Panc1 (cell line): ENCODE data around the gene NCBP2. TPM values are rescaled to one million over a fixed set of nuclear protein-coding genes. Genes with fewer than 3 reads are reported as not detected.

ENCODE experiments used
- ATAC-seq: fragments of 200-7000 bp; cut with Tn5 transposase; 2 replicates; pipeline ENCODE4 v1.9.1; 2020; ENCODE audit warnings: mild to moderate bottlenecking, moderate library complexity
- BruUV-seq: library from RNA; stranded (reverse); fragments of 400-500 nt; replicated peaks from 2 replicates; lab custom pipeline; 2021; lab: Mats Ljungman, UMichigan
- CTCF ChIA-PET: fragments of 300-600 bp; sonication (Branson Sonifier 250); formaldehyde crosslinking; loops from one replicate; lab custom pipeline; 2022; ENCODE audit warnings: antibody characterized with exemption; lab: Charles Lee
- POLR2A ChIA-PET: fragments of 300-600 bp; sonication (Branson Sonifier 250); formaldehyde crosslinking; loops from one replicate; lab custom pipeline; 2022; ENCODE audit warnings: antibody characterized with exemption; lab: Charles Lee
- DNase-seq: peaks from one replicate; pipeline ENCODE4 v3.0.0-alpha.2; 2010; ENCODE audit warnings: low read depth, low spot score
- H3K27ac ChIP-seq: 2 replicates; pipeline ENCODE4 v1.5.1; 2011; ENCODE audit warnings: mild to moderate bottlenecking, low read length, inconsistent platforms
- H3K27me3 ChIP-seq: fragments of 200-500 bp; sonication (Bioruptor generic); 2 replicates; pipeline ENCODE4 v1.6.0; 2014; ENCODE audit warnings: low read length, inconsistent platforms; ENCODE audit not compliant: control insufficient read depth, insufficient read depth
- H3K36me3 ChIP-seq: fragments of 200-500 bp; sonication (Bioruptor generic); 2 replicates; pipeline ENCODE4 v1.5.1; 2014; ENCODE audit warnings: inconsistent platforms, mild to moderate bottlenecking, low read length, moderate library complexity; ENCODE audit not compliant: control insufficient read depth, insufficient read depth
- H3K4me1 ChIP-seq: 2 replicates; pipeline ENCODE4 v1.5.1; 2011; ENCODE audit warnings: inconsistent platforms, mild to moderate bottlenecking, low read length, moderate library complexity; ENCODE audit not compliant: control insufficient read depth, insufficient read depth
- H3K4me3 ChIP-seq, 2 experiments: 2 replicates each; pipeline ENCODE4 v1.5.1; 2011 to 2012; ENCODE audit warnings: low read depth in 2 of 2, low read length in 2 of 2, mild to moderate bottlenecking in 2 of 2, inconsistent platforms in 1 of 2, moderate library complexity in 1 of 2
- H3K9me3 ChIP-seq: fragments of 200-500 bp; sonication (Bioruptor generic); 2 replicates; pipeline ENCODE4 v1.5.1; 2014; ENCODE audit warnings: low read depth, mild to moderate bottlenecking, inconsistent platforms, low read length, moderate library complexity; ENCODE audit not compliant: control insufficient read depth, insufficient read depth
- POLR2AphosphoS5 ChIP-seq: IDR thresholded peaks from 2 replicates; pipeline ENCODE4 v1.6.1; 2012; ENCODE audit warnings: mild to moderate bottlenecking, low read depth, low read length, moderate library complexity
- SIN3A ChIP-seq: IDR thresholded peaks from 2 replicates; pipeline ENCODE4 v1.6.1; 2012; ENCODE audit warnings: low read depth, mild to moderate bottlenecking, low read length, moderate library complexity, borderline replicate concordance; ENCODE audit not compliant: insufficient read depth
- TCF7L2 ChIP-seq: IDR thresholded peaks from 2 replicates; pipeline ENCODE4 v1.6.1; 2011; ENCODE audit warnings: mild to moderate bottlenecking, low read depth, low read length, inconsistent platforms
- in situ Hi-C: cut with HindIII; loops from 2 replicates; pipeline ENCODE4 v1.10.0; 2016; ENCODE audit warnings: low sequenced_read_pairs, low pct_unique_long_range_greater_than_20kb
- intact Hi-C: fragments of 100-400 bp; cut with micrococcal nuclease; formaldehyde crosslinking; loops from one replicate; pipeline ENCODE4 v1.10.0; 2022; ENCODE audit not compliant: unreplicated experiment
- total RNA-seq: library from RNA; stranded (reverse); gene quantifications from one replicate; pipeline ENCODE4 v1.2.1, GENCODE V29; 2021; ENCODE audit not compliant: unreplicated experiment
- TF ChIP-seq, protein P1 (sequence below): fragments of 450-650 bp; IDR thresholded peaks from 2 replicates; pipeline ENCODE4 v1.5.1; 2017; ENCODE audit warnings: mild to moderate bottlenecking
- TF ChIP-seq, protein P2 (sequence below), 2 experiments: IDR thresholded peaks; 2 replicates each; pipeline ENCODE4 v1.6.1; 2011 to 2012; ENCODE audit warnings: low read depth in 2 of 2, control low read depth in 1 of 2, low read length in 1 of 2, mild to moderate bottlenecking in 1 of 2, moderate library complexity in 1 of 2; ENCODE audit not compliant: insufficient read depth in 1 of 2

NCBP2 gene
- total RNA-seq, 1 experiment from 2014 or later: 122 TPM

DNA sequence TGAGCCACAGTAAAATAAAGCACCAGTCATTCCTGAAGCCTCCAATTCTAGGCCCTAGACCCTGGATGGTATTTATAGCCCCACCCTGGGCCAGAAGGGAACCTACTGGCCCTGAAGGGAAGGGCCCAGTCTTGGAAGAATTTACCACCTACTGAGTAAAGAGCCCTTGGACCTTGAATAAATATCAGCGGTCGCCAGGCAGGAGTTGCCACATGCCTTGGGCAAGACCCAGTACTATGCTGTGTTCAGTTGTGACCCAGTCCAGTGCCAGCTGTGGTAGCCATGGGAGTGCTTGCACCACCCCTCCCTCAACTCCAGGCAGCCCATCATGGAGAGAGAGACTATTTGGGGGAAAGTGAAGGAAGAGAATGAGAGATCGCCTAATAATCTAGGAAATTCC is 27.0 kb downstream of the NCBP2 start:
- Histone ChIP-seq H3K36me3 (no peaks in the 10 kb centered on the region), H3K27ac (no peak overlapping the region), H3K27me3 (no peaks in the 10 kb centered on the region), H3K4me3 (no peak overlapping the region), H3K4me1 (no peaks in the 10 kb centered on the region), H3K9me3 (no peaks in the 10 kb centered on the region)
- TF ChIP-seq, protein P1, sequence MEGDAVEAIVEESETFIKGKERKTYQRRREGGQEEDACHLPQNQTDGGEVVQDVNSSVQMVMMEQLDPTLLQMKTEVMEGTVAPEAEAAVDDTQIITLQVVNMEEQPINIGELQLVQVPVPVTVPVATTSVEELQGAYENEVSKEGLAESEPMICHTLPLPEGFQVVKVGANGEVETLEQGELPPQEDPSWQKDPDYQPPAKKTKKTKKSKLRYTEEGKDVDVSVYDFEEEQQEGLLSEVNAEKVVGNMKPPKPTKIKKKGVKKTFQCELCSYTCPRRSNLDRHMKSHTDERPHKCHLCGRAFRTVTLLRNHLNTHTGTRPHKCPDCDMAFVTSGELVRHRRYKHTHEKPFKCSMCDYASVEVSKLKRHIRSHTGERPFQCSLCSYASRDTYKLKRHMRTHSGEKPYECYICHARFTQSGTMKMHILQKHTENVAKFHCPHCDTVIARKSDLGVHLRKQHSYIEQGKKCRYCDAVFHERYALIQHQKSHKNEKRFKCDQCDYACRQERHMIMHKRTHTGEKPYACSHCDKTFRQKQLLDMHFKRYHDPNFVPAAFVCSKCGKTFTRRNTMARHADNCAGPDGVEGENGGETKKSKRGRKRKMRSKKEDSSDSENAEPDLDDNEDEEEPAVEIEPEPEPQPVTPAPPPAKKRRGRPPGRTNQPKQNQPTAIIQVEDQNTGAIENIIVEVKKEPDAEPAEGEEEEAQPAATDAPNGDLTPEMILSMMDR: no peak
- TF ChIP-seq, protein P2, sequence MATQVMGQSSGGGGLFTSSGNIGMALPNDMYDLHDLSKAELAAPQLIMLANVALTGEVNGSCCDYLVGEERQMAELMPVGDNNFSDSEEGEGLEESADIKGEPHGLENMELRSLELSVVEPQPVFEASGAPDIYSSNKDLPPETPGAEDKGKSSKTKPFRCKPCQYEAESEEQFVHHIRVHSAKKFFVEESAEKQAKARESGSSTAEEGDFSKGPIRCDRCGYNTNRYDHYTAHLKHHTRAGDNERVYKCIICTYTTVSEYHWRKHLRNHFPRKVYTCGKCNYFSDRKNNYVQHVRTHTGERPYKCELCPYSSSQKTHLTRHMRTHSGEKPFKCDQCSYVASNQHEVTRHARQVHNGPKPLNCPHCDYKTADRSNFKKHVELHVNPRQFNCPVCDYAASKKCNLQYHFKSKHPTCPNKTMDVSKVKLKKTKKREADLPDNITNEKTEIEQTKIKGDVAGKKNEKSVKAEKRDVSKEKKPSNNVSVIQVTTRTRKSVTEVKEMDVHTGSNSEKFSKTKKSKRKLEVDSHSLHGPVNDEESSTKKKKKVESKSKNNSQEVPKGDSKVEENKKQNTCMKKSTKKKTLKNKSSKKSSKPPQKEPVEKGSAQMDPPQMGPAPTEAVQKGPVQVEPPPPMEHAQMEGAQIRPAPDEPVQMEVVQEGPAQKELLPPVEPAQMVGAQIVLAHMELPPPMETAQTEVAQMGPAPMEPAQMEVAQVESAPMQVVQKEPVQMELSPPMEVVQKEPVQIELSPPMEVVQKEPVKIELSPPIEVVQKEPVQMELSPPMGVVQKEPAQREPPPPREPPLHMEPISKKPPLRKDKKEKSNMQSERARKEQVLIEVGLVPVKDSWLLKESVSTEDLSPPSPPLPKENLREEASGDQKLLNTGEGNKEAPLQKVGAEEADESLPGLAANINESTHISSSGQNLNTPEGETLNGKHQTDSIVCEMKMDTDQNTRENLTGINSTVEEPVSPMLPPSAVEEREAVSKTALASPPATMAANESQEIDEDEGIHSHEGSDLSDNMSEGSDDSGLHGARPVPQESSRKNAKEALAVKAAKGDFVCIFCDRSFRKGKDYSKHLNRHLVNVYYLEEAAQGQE (IDR thresholded peaks at IDR 0.05; ENCODE audit: insufficient read depth in 1 of 2, low read depth in 2 of 2, low read length in 1 of 2): no peak
- TF ChIP-seq SIN3A (no peak), TCF7L2 (no peak), POLR2AphosphoS5 (no peak)
- ChIA-PET POLR2A (interaction anchor here (0.6 kb wide), 1 partner anchor 156 kb away, joined by 8 read pairs; no protein-coding TSS in a partner anchor), CTCF (no interaction called here)
- intact Hi-C loops: no loop called here
- ATAC-seq: no peak
- no TSS peak for BruUV-seq
- in situ Hi-C loops: no loop called here
- DNase-seq: no peak

DNA sequence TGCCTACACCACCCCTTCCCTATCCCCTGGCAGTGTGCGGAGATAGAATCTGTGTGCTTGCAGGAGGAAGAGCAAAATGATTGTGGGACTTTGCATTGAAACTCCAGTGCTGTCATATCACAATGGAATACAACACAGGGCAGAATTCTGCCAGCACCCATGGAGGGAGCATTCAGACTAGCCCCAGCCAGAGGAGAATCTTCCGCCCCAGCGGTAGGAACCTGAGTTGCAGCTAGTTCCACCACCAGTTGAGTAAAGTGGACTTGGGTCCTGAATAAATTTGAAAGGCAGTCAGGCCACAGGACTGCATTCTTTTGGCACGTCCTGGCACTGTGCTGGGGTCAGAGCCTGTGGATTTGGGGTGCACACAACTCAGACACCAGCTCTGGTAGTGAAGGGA is 27.5 kb downstream of the NCBP2 start:
- Histone ChIP-seq H3K27ac (no peak overlapping the region), H3K27me3 (no peaks in the 10 kb centered on the region), H3K36me3 (no peaks in the 10 kb centered on the region), H3K4me3 (no peak overlapping the region), H3K9me3 (no peaks in the 10 kb centered on the region), H3K4me1 (no peaks in the 10 kb centered on the region)
- ChIA-PET CTCF (no interaction called here), POLR2A (interaction anchor here (0.6 kb wide), 1 partner anchor 157 kb away, joined by 8 read pairs; no protein-coding TSS in a partner anchor)
- no peak for DNase-seq
- in situ Hi-C loops: no loop called here
- intact Hi-C loops: no loop called here
- no peak for ATAC-seq
- BruUV-seq: no TSS peak
- TF ChIP-seq SIN3A: no peak
- no peak for TF ChIP-seq TCF7L2
- no peak for TF ChIP-seq POLR2AphosphoS5
- TF ChIP-seq, protein P2 (IDR thresholded peaks at IDR 0.05; ENCODE audit: insufficient read depth in 1 of 2, low read depth in 2 of 2, low read length in 1 of 2): no peak
- TF ChIP-seq, protein P1: no peak
